HG02852 (cell line): ENCODE results near the gene ALDOC.

Source experiments
- ATAC-seq: cut with Tn5 transposase; IDR thresholded peaks from one replicate; pipeline ENCODE4 v1.9.1; 2021; ENCODE audit warnings: mild to moderate bottlenecking, moderate library complexity; ENCODE audit not compliant: unreplicated experiment

ALDOC gene

GRCh38 chr17:28553000-28553505, 23.6 kb downstream of the ALDOC start:
- no peak for ATAC-seq

GRCh38 chr17:28552176-28552999, 24.3 kb downstream of the ALDOC start, which contains the start of gene UNC119:
TSS of gene UNC119 (minus strand) at chr17:28552624. CDS start at chr17:28552557, 67 bp downstream.
- ATAC-seq, result peak; percentile 66

GRCh38 chr17:28551421-28552175, 25.1 kb downstream of the ALDOC start:
- ATAC-seq, result no peak

- no peak for ATAC-seq
These were observed 25.8 kb downstream of the ALDOC start for GRCh38 chr17:28550858-28551257.

GRCh38 chr17:28549236-28550132, 27.2 kb downstream of the ALDOC start:
- ATAC-seq, result peak; percentile 40

- ATAC-seq, result no peak
These were observed 28.1 kb downstream of the ALDOC start for GRCh38 chr17:28548417-28549130.

- ATAC-seq, result no peak
These were observed 28.9 kb downstream of the ALDOC start for GRCh38 chr17:28547623-28548416.

- ATAC-seq, result no peak
These were observed 29.5 kb downstream of the ALDOC start for GRCh38 chr17:28547096-28547622.

GRCh38 chr17:28545787-28546415, 30.8 kb downstream of the ALDOC start:
- ATAC-seq, result no peak

- ATAC-seq, result no peak
These were observed 31.6 kb downstream of the ALDOC start for GRCh38 chr17:28545141-28545503.

- no peak for ATAC-seq
These were observed 32.1 kb downstream of the ALDOC start for GRCh38 chr17:28544402-28545140.

- ATAC-seq, result no peak
These were observed 35.3 kb downstream of the ALDOC start for GRCh38 chr17:28541439-28541838.

GRCh38 chr17:28540231-28540630, 36.5 kb downstream of the ALDOC start:
- ATAC-seq, result no peak

- no peak for ATAC-seq
These were observed 38.3 kb downstream of the ALDOC start for GRCh38 chr17:28538296-28538895.

- ATAC-seq, result no peak
These were observed 39.5 kb downstream of the ALDOC start for GRCh38 chr17:28537219-28537610.

- ATAC-seq, result no peak
These were observed 40.0 kb downstream of the ALDOC start for GRCh38 chr17:28536532-28537218.

- ATAC-seq, result no peak
These were observed 41.8 kb downstream of the ALDOC start for GRCh38 chr17:28534740-28535375.
